Fibroblast of lung (primary cell): ENCODE data around the gene ASAP2.

Experiments
- CTCF ChIP-seq, 2 donors: IDR thresholded peaks in 1 of 2; conservative IDR thresholded peaks in 1 of 2; 1 replicate in 1 of 2; 2 replicates in 1 of 2; pipeline ENCODE4 v1.5.1; 2011 to 2012; ENCODE audit warnings: low read length in 2 of 2, control low read depth in 1 of 2, inconsistent platforms in 1 of 2, low read depth in 1 of 2, mild to moderate bottlenecking in 1 of 2
- EZH2 ChIP-seq: IDR thresholded peaks from 2 replicates; pipeline ENCODE4 v1.5.1; 2012; ENCODE audit warnings: low read length, control low read depth, mild to moderate bottlenecking; ENCODE audit errors: missing control alignments

DNA sequence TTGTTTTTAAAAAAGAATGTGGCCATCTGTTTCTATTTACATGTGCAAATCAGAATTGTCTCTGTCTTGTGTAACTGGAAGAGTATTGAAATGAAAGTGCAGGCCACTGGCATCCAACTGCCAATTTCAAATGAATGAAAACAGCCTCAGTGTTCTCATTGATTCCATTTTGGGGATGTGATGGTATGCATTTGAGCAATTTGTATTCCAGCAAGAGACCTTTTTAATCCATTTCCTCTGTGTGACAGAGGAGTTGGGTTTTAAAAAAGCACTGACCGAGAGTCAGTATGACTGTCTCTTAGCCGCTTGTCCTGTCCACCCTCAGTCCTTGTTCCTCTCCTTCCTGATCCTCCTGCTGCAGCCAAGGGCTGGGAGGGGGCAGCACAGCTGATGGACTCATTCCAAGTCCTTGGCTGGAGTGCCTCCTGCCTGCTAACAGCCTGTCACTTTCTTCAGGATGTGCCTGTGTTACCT lies 50.0 kb downstream of the ASAP2 start:
- TF ChIP-seq CTCF (conservative IDR thresholded peaks at IDR 0.05 in 1 of 2, IDR thresholded peaks at IDR 0.05 in 1 of 2; ENCODE audit: low read depth in 1 of 2, low read length in 2 of 2) (no peak), EZH2 (no peak)
